NB4 (cell line): ENCODE data around the gene SP4.

Source experiments
- CTCF ChIP-seq: IDR thresholded peaks from one replicate; pipeline ENCODE4 v1.5.1; 2012; ENCODE audit warnings: low read depth, low read length
- POLR2A ChIP-seq: IDR thresholded peaks from 2 replicates; pipeline ENCODE4 v1.6.1; 2011; ENCODE audit warnings: mild to moderate bottlenecking; ENCODE audit not compliant: insufficient read length; ENCODE audit errors: extremely low read depth

GRCh38 chr7:21480693-21481403 lies 53.0 kb downstream of the SP4 start:
- TF ChIP-seq POLR2A, result no peak
- no peak for TF ChIP-seq CTCF
